Large intestine (tissue), 3 donors: Measurements from ENCODE around the gene USP25. TPM values are rescaled to one million over a fixed set of nuclear protein-coding genes. Genes with fewer than 3 reads are reported as not detected.
"Not testable (repeated sequence)": the region's sequence is repeated elsewhere in the genome, so short reads cannot be mapped to it uniquely, and the experiment has no call there.

Source experiments
- DNase-seq, 2 donors: peaks; one replicate each; pipeline versions ENCODE4 v3.0.0 to v3.0.0-alpha.2; 2013
- H3K27ac ChIP-seq: one replicate; pipeline ENCODE4 v1.5.1; 2013; ENCODE audit warnings: low read length
- H3K27me3 ChIP-seq: 2 replicates; pipeline ENCODE4 v1.6.1; 2013; ENCODE audit warnings: low read length; ENCODE audit not compliant: control insufficient read depth, insufficient read depth
- H3K36me3 ChIP-seq: 2 replicates; pipeline ENCODE4 v1.6.1; 2013; ENCODE audit warnings: low read length; ENCODE audit not compliant: control insufficient read depth, insufficient read depth
- H3K4me1 ChIP-seq: one replicate; pipeline ENCODE4 v1.6.1; 2013; ENCODE audit warnings: low read length; ENCODE audit not compliant: control insufficient read depth, insufficient read depth
- H3K4me3 ChIP-seq: one replicate; pipeline ENCODE4 v1.5.1; 2013; ENCODE audit warnings: low read length
- H3K9me3 ChIP-seq: one replicate; pipeline ENCODE4 v1.6.1; 2013; ENCODE audit warnings: mild to moderate bottlenecking, low read depth, low read length, moderate library complexity; ENCODE audit not compliant: control insufficient read depth
- WGBS: methylation state at CpG from one replicate; pipeline ENCODE4 v1.1.5; 2013; ENCODE audit warnings: low lambda C conversion rate; ENCODE audit not compliant: insufficient coverage; 5-methylcytosine and 5-hydroxymethylcytosine counted together
- polyA plus RNA-seq: library from polyadenylated mRNA; unstranded; fragments of 120-200 nt; gene quantifications from one replicate; pipeline ENCODE4 v1.2.1, GENCODE V29; 2013

USP25 gene
- polyA plus RNA-seq, 1 donor, result 24.9 TPM

- Histone ChIP-seq H3K27ac (peak overlapping the region; percentile 68), H3K4me1 (peaks cover 8% of the 10 kb centered on the region), H3K36me3 (no peaks in the 10 kb centered on the region), H3K9me3 (no peaks in the 10 kb centered on the region), H3K4me3 (peak overlapping the region; percentile 50), H3K27me3 (no peaks in the 10 kb centered on the region)
- DNase-seq, result peak in 1 of 2 donors; percentile 26
- WGBS, result 0% methylated on average over 5 of the region's 30 CpGs
Measured at GRCh38 chr21:15730484-15731242, 881 bp downstream of the USP25 start.

GRCh38 chr21:15731243-15731613, 1.4 kb downstream of the USP25 start:
- peak overlapping the region; percentile 50 for H3K4me3 ChIP-seq
- H3K27ac ChIP-seq, result peak overlapping the region; percentile 68
- H3K36me3 ChIP-seq, result no peaks in the 10 kb centered on the region
- H3K27me3 ChIP-seq, result no peaks in the 10 kb centered on the region
- no CpG with 5 or more reads among the region's 4 CpGs for WGBS
- peaks cover 8% of the 10 kb centered on the region for H3K4me1 ChIP-seq
- no peaks in the 10 kb centered on the region for H3K9me3 ChIP-seq
- no peak for DNase-seq

- H3K4me1 ChIP-seq, result peaks cover 8% of the 10 kb centered on the region
- DNase-seq, result peak; percentile 49 to 77
- 25% methylated on average over 6 of the region's 6 CpGs for WGBS
- no peaks in the 10 kb centered on the region for H3K36me3 ChIP-seq
- H3K27me3 ChIP-seq, result no peaks in the 10 kb centered on the region
- H3K9me3 ChIP-seq, result no peaks in the 10 kb centered on the region
- H3K27ac ChIP-seq, result no peak overlapping the region
- H3K4me3 ChIP-seq, result peak overlapping the region; percentile 50
Measured at GRCh38 chr21:15732290-15732995, 2.7 kb downstream of the USP25 start.

DNA sequence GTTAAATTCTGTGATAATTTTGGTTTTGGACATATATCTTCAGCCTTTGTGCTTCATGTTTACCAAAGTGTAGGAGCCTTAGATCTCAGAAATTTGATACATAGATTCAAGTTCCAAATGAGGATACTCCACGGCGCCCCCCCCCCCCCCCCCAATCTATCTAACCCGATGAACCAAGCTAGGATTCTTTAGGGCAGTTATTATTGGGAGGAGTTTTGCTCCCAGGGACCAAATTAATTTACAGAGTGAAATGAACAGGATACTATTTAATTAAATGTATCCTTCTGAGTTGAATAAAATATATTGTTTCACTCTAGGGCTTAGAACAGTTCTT, 3.2 kb downstream of the USP25 start:
- H3K9me3 ChIP-seq, result no peaks in the 10 kb centered on the region
- peaks cover 8% of the 10 kb centered on the region for H3K4me1 ChIP-seq
- DNase-seq, result no peak
- H3K27me3 ChIP-seq, result no peaks in the 10 kb centered on the region
- H3K36me3 ChIP-seq, result no peaks in the 10 kb centered on the region
- WGBS, result no CpG with 5 or more reads among the region's 3 CpGs
- no peak overlapping the region for H3K4me3 ChIP-seq
- no peak overlapping the region for H3K27ac ChIP-seq

- H3K36me3 ChIP-seq, result no peaks in the 10 kb centered on the region
- H3K4me1 ChIP-seq, result peaks cover 8% of the 10 kb centered on the region
- WGBS, result no CpG with 5 or more reads among the region's 2 CpGs
- no peak overlapping the region for H3K27ac ChIP-seq
- no peak overlapping the region for H3K4me3 ChIP-seq
- no peaks in the 10 kb centered on the region for H3K9me3 ChIP-seq
- no peak for DNase-seq
- no peaks in the 10 kb centered on the region for H3K27me3 ChIP-seq
Measured at GRCh38 chr21:15735409-15735808, 5.6 kb downstream of the USP25 start.

GRCh38 chr21:15735931-15736330, 6.1 kb downstream of the USP25 start:
- H3K27me3 ChIP-seq, DNase-seq, H3K9me3 ChIP-seq, H3K4me3 ChIP-seq, H3K4me1 ChIP-seq, H3K27ac ChIP-seq, H3K36me3 ChIP-seq: not testable (repeated sequence)
- WGBS, result 30% methylated on average over 2 of the region's 4 CpGs

- H3K27me3 ChIP-seq, H3K36me3 ChIP-seq, H3K9me3 ChIP-seq, H3K4me1 ChIP-seq, H3K4me3 ChIP-seq, DNase-seq, H3K27ac ChIP-seq: not testable (repeated sequence)
- no CpG with 5 or more reads among the region's 10 CpGs for WGBS
Measured at GRCh38 chr21:15738779-15739178, 9.0 kb downstream of the USP25 start.

DNA sequence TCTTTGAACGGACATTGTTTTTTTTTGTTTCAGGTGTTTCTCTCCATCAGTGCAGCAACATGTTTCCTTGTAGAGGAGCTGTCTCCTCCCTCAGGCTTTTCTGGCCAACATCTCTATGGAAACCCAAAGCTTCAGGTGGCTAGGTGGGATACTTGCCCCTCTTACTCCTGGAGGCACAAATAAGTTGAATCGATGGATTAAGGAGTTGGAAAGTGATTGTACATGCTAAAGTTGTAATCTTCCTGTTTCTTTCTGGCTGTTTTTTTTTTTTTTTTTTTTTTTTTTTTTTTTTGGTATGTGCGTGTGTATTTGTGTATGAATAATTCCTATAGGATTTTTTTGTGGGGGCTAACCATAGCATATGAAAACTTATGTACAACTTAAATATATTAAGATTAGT, 10.6 kb downstream of the USP25 start:
- no peaks in the 10 kb centered on the region for H3K4me1 ChIP-seq
- WGBS, result no CpG with 5 or more reads among the region's 3 CpGs

DNA sequence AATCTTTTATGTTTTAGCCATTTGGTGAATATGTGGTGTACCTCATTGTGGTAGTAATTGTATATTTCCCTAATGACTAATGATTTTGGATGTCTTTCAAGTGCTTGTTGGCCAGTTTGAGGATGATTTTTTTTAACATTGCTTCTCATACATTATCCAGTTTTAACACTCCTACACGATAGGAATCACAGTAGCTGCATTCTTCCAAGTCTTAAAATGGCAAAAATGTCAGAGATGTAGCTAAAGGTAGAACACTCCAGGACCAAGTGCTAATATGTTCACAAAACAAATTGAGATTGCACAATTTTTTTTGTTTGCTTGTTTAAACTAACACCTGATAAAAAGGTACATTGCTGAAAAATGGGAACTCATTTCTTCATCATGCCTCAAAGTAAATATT, 11.7 kb downstream of the USP25 start:
- Histone ChIP-seq H3K4me1 (no peaks in the 10 kb centered on the region), H3K36me3 (peaks cover 3% of the 10 kb centered on the region), H3K27me3 (no peaks in the 10 kb centered on the region), H3K27ac (no peak overlapping the region), H3K4me3 (no peak overlapping the region), H3K9me3 (no peaks in the 10 kb centered on the region)
- DNase-seq, result no peak
- WGBS, result no CpG with 5 or more reads among the region's 1 CpG

More for the DNA sequence above, 10.6 kb downstream of the USP25 start:
- Histone ChIP-seq H3K27me3 (no peaks in the 10 kb centered on the region), H3K36me3 (peaks cover 3% of the 10 kb centered on the region), H3K4me3 (no peak overlapping the region), H3K9me3 (no peaks in the 10 kb centered on the region), H3K27ac (no peak overlapping the region)
- DNase-seq, result no peak

- WGBS, result 100% methylated on average over 1 of the region's 4 CpGs
- no peak overlapping the region for H3K4me3 ChIP-seq
- H3K27ac ChIP-seq, result no peak overlapping the region
- H3K4me1 ChIP-seq, result no peaks in the 10 kb centered on the region
- H3K9me3 ChIP-seq, result no peaks in the 10 kb centered on the region
- DNase-seq, result no peak
- no peaks in the 10 kb centered on the region for H3K27me3 ChIP-seq
- H3K36me3 ChIP-seq, result peaks cover 3% of the 10 kb centered on the region
Measured at GRCh38 chr21:15742052-15742670, 12.4 kb downstream of the USP25 start.
